K562 (cell line): Measurements from ENCODE around the gene DNAJC8. TPM values are rescaled to one million over a fixed set of nuclear protein-coding genes. Genes with fewer than 3 reads are reported as not detected.
A peak's percentile ranks its signal among the peaks of the same experiment; 100 is the strongest.

Experiments used
- AFF4 ChIP-seq: sonication (generic); formaldehyde crosslinking; IDR thresholded peaks from 2 replicates; pipeline ENCODE4 v1.8.0; 2023; ENCODE audit warnings: mild to moderate bottlenecking, missing genetic modification reagents
- CSDE1 ChIP-seq, 2 experiments: fragments of 450-650 bp; IDR thresholded peaks; 2 replicates each; pipeline ENCODE4 v1.6.1; 2016; ENCODE audit warnings: mild to moderate bottlenecking in 1 of 2
- EP400 ChIP-seq: fragments of 450-650 bp; IDR thresholded peaks from 2 replicates; pipeline ENCODE4 v1.6.1; 2017; ENCODE audit warnings: antibody characterized with exemption, mild to moderate bottlenecking, moderate library complexity
- ETV1 ChIP-seq: fragments of 450-650 bp; conservative IDR thresholded peaks from 2 replicates; pipeline ENCODE4 v1.6.1; 2016; ENCODE audit warnings: missing genetic modification characterization, control low read depth, low read depth, missing compliant biosample characterization
- GATAD2B ChIP-seq: fragments of 450-650 bp; IDR thresholded peaks from 2 replicates; pipeline ENCODE4 v1.6.1; 2017; ENCODE audit warnings: mild to moderate bottlenecking, borderline replicate concordance
- KDM1A ChIP-seq, 2 experiments: fragments of 450-650 bp; IDR thresholded peaks; 2 replicates each; pipeline ENCODE4 v1.6.1; 2016; ENCODE audit warnings: mild to moderate bottlenecking in 2 of 2
- NR2C1 ChIP-seq, 2 experiments: fragments of 450-650 bp; IDR thresholded peaks; 2 replicates each; pipeline ENCODE4 v1.6.1; 2017; ENCODE audit warnings: mild to moderate bottlenecking in 2 of 2, antibody characterized with exemption in 1 of 2, inconsistent platforms in 1 of 2, missing compliant biosample characterization in 1 of 2, missing genetic modification characterization in 1 of 2
- RFX1 ChIP-seq: fragments of 450-650 bp; IDR thresholded peaks from 2 replicates; pipeline ENCODE4 v1.6.1; 2016; ENCODE audit warnings: mild to moderate bottlenecking, moderate library complexity
- SIN3B ChIP-seq: fragments of 450-650 bp; IDR thresholded peaks from 2 replicates; pipeline ENCODE4 v1.6.1; 2017; ENCODE audit warnings: low read depth, mild to moderate bottlenecking, moderate library complexity
- SP1 ChIP-seq: sonication (generic); formaldehyde crosslinking; IDR thresholded peaks from 2 replicates; pipeline ENCODE4 v1.8.1; 2022; ENCODE audit warnings: mild to moderate bottlenecking, missing genetic modification reagents
- ZNF584 ChIP-seq: fragments of 200-800 bp; sonication (Bioruptor generic); IDR thresholded peaks from 2 replicates; pipeline ENCODE4 v1.6.1; 2016; ENCODE audit warnings: low read depth, mild to moderate bottlenecking, missing genetic modification characterization, missing compliant biosample characterization
- ZNF609 ChIP-seq: sonication (generic); formaldehyde crosslinking; IDR thresholded peaks from 2 replicates; pipeline ENCODE4 v1.8.1; 2023; ENCODE audit warnings: missing genetic modification reagents, mild to moderate bottlenecking, borderline replicate concordance
- polyA plus RNA-seq, 8 experiments: library from polyadenylated mRNA; depleted of rRNA in 4 of 8; stranded (reverse) in 5 of 8; unstranded in 3 of 8; fragments of >200 nt; fragmentation: Nextera tagmentation in 2 of 8; fragmentation: Illumina TruSeq in 1 of 8; extraction: Ambion mirVana in 2 of 8; extraction: Trizol in 1 of 8; gene quantifications; 2 replicates each; pipeline versions ENCODE4 v1.2.1 to v1.2.3, GENCODE V29; 2011 to 2014; ENCODE audit warnings: inconsistent platforms in 1 of 8, missing spikeins in 1 of 8
- total RNA-seq, 7 experiments: library from RNA; depleted of rRNA in 6 of 7; stranded (reverse); fragments of >200 nt in 6 of 7; fragmentation: Illumina TruSeq in 2 of 7; extraction: Trizol in 2 of 7; gene quantifications; 2 replicates each; pipeline versions ENCODE4 v1.2.1 to v1.2.3, GENCODE V29; 2011 to 2021; ENCODE audit warnings: low replicate concordance in 1 of 7
- TF ChIP-seq, protein P1 (sequence below): fragments of 250-450 bp; sonication (Bioruptor Pico); IDR thresholded peaks from 2 replicates; pipeline ENCODE4 v1.8.0; 2022; ENCODE audit warnings: inconsistent platforms
- TF ChIP-seq, protein P2 (sequence below): fragments of 450-650 bp; formaldehyde crosslinking; IDR thresholded peaks from 2 replicates; pipeline ENCODE4 v1.4.0; 2022; ENCODE audit warnings: mild to moderate bottlenecking, moderate library complexity
- TF ChIP-seq, protein P3 (sequence below): fragments of 450-650 bp; IDR thresholded peaks from 2 replicates; pipeline ENCODE4 v1.6.1; 2016; ENCODE audit warnings: missing biosample characterization, missing genetic modification characterization

The DNAJC8 gene
- total and polyA plus RNA-seq, 9 of the 15 experiments (the other 6 are each of a cell fraction or from before 2014, with no cell fraction given): 143 to 508 (median 209) TPM

- TF ChIP-seq GATAD2B: 0 out of 2 replicates have a peak, but pooled peaks have one; percentile 53
- TF ChIP-seq RFX1: peak; percentile 33; the same call in 1 of the 2 replicates
- TF ChIP-seq, protein P1, sequence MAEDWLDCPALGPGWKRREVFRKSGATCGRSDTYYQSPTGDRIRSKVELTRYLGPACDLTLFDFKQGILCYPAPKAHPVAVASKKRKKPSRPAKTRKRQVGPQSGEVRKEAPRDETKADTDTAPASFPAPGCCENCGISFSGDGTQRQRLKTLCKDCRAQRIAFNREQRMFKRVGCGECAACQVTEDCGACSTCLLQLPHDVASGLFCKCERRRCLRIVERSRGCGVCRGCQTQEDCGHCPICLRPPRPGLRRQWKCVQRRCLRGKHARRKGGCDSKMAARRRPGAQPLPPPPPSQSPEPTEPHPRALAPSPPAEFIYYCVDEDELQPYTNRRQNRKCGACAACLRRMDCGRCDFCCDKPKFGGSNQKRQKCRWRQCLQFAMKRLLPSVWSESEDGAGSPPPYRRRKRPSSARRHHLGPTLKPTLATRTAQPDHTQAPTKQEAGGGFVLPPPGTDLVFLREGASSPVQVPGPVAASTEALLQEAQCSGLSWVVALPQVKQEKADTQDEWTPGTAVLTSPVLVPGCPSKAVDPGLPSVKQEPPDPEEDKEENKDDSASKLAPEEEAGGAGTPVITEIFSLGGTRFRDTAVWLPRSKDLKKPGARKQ (CRISPR knock-in tag): 0 out of 2 replicates have a peak, but pooled peaks have one; percentile 22
- TF ChIP-seq KDM1A (IDR thresholded peaks at IDR 0.05): 0 out of 4 replicates have a peak, but pooled peaks of 1 of the 2 experiments have one; percentile 39
- TF ChIP-seq, protein P2, sequence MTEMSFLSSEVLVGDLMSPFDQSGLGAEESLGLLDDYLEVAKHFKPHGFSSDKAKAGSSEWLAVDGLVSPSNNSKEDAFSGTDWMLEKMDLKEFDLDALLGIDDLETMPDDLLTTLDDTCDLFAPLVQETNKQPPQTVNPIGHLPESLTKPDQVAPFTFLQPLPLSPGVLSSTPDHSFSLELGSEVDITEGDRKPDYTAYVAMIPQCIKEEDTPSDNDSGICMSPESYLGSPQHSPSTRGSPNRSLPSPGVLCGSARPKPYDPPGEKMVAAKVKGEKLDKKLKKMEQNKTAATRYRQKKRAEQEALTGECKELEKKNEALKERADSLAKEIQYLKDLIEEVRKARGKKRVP (CRISPR knock-in tag): 0 out of 2 replicates have a peak, but pooled peaks have one; percentile 31
- TF ChIP-seq CSDE1 (IDR thresholded peaks at IDR 0.05): 0 out of 4 replicates have a peak, but pooled peaks of 1 of the 2 experiments have one; percentile 5
- TF ChIP-seq, protein P3, sequence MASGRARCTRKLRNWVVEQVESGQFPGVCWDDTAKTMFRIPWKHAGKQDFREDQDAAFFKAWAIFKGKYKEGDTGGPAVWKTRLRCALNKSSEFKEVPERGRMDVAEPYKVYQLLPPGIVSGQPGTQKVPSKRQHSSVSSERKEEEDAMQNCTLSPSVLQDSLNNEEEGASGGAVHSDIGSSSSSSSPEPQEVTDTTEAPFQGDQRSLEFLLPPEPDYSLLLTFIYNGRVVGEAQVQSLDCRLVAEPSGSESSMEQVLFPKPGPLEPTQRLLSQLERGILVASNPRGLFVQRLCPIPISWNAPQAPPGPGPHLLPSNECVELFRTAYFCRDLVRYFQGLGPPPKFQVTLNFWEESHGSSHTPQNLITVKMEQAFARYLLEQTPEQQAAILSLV (tag): peak; percentile 99
- peak; percentile 60 for TF ChIP-seq EP400
- 0 out of 2 replicates have a peak, but pooled peaks have one; percentile 42 for TF ChIP-seq ZNF609 (CRISPR knock-in tag)
- no peak for TF ChIP-seq ZNF584 (CRISPR knock-in tag)
- TF ChIP-seq AFF4 (CRISPR knock-in tag): peak; percentile 73; the same call in 1 of the 2 replicates
- peak; percentile 25; the same call in 1 of the 2 replicates for TF ChIP-seq NR2C1 (IDR thresholded peaks at IDR 0.05)
- TF ChIP-seq NR2C1 (tag; IDR thresholded peaks at IDR 0.05): no peak
- no peak; the same call in 1 of the 2 replicates for TF ChIP-seq SP1 (CRISPR knock-in tag)
- TF ChIP-seq ETV1 (tag): 0 out of 2 replicates have a peak, but pooled peaks have one; percentile 26
- no peak for TF ChIP-seq SIN3B
Observed at GRCh38 chr1:28246427-28246832, 13.6 kb upstream of the DNAJC8 start (continued).
